Gastroesophageal sphincter (tissue), 3 donors: ENCODE results near the gene FLYWCH1.

Experiments used
- EP300 ChIP-seq: sonication (generic); formaldehyde crosslinking; IDR thresholded peaks from one replicate; pipeline ENCODE4 v1.6.1; 2017; ENCODE audit warnings: antibody characterized with exemption, mild to moderate bottlenecking
- TF ChIP-seq, protein P1 (sequence below), 4 experiments: fragments of 200-600 bp in 2 of 4; fragments of 450-650 bp in 2 of 4; sonication (generic) in 1 of 4; IDR thresholded peaks; one replicate each; pipeline ENCODE4 v1.5.1; 2017 to 2019; ENCODE audit warnings: antibody characterized with exemption in 4 of 4, mild to moderate bottlenecking in 2 of 4, moderate library complexity in 2 of 4

DNA sequence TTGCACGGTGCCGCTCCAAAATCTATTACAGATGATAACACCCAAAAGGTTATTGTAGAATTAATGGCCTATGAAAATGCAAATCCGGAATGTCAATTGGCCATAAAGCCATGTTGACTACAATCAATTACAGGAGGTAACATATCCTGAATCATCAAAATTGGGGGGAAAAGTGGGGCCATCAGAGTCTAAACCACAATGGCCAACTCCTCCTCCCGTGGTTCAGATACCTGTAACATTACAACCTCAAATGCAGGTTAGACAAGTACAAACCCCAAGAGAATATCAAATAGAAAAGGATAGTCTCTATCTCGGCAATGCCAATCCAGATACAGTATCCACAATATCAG is 14.9 kb downstream of the FLYWCH1 start:
- TF ChIP-seq, protein P1, sequence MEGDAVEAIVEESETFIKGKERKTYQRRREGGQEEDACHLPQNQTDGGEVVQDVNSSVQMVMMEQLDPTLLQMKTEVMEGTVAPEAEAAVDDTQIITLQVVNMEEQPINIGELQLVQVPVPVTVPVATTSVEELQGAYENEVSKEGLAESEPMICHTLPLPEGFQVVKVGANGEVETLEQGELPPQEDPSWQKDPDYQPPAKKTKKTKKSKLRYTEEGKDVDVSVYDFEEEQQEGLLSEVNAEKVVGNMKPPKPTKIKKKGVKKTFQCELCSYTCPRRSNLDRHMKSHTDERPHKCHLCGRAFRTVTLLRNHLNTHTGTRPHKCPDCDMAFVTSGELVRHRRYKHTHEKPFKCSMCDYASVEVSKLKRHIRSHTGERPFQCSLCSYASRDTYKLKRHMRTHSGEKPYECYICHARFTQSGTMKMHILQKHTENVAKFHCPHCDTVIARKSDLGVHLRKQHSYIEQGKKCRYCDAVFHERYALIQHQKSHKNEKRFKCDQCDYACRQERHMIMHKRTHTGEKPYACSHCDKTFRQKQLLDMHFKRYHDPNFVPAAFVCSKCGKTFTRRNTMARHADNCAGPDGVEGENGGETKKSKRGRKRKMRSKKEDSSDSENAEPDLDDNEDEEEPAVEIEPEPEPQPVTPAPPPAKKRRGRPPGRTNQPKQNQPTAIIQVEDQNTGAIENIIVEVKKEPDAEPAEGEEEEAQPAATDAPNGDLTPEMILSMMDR (IDR thresholded peaks at IDR 0.05), result no peak
- no peak for TF ChIP-seq EP300
